HUES48 (cell line): ENCODE results near the gene MPZL1.
A peak's percentile ranks its signal among the peaks of the same experiment; 100 is the strongest.

Source experiments
- H3K27ac ChIP-seq: one replicate; pipeline ENCODE4 v1.7.0; 2013; ENCODE audit warnings: low read depth, low read length, inconsistent platforms
- H3K27me3 ChIP-seq: 2 replicates; pipeline ENCODE4 v1.6.1; 2013; ENCODE audit warnings: mild to moderate bottlenecking, low read length; ENCODE audit not compliant: control insufficient read depth, insufficient read depth
- H3K36me3 ChIP-seq: 2 replicates; pipeline ENCODE4 v1.6.1; 2013; ENCODE audit warnings: low read length; ENCODE audit not compliant: control insufficient read depth, insufficient read depth
- H3K4me1 ChIP-seq: 2 replicates; pipeline ENCODE4 v1.6.1; 2013; ENCODE audit warnings: mild to moderate bottlenecking, low read length; ENCODE audit not compliant: control insufficient read depth, insufficient read depth
- H3K4me3 ChIP-seq: 2 replicates; pipeline ENCODE4 v1.5.1; 2013; ENCODE audit warnings: mild to moderate bottlenecking, low read depth, low read length
- H3K9ac ChIP-seq: 2 replicates; pipeline ENCODE4 v1.6.1; 2013; ENCODE audit warnings: mild to moderate bottlenecking, low read depth, low read length, moderate library complexity
- H3K9me3 ChIP-seq: 2 replicates; pipeline ENCODE4 v1.6.1; 2013; ENCODE audit warnings: low read length; ENCODE audit not compliant: control insufficient read depth, insufficient read depth

MPZL1 gene

DNA sequence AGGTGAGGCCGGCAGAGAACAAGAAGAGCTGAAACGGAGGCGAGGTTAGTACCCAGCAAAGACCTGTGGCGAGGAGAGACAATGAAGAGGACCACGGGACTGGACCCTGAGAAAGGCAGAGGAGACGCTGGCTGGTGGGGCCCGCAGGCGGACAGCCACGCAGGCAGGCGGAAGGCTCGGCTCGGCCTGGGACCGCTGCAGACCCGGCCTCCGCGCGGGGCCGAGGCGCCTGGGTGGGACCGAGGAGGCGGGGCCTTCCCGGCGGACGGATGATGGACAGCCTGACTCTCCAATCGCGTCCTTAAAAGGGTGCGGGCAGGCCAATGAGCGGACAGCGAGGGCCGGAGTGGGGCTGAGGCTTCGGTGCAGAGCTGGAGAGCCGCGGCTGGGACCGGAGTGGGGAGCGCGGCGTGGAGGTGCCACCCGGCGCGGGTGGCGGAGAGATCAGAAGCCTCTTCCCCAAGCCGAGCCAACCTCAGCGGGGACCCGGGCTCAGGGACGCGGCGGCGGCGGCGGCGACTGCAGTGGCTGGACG, at the start of gene MPZL1:
Gene MPZL1 (plus strand): TSS at position 366 of the 535 bp plus-strand sequence. CDS start 170 bp downstream, outside the sequence.
- Histone ChIP-seq H3K4me1 (peaks cover 44% of the 10 kb centered on the region), H3K9ac (peak within 1 kb of the TSS; percentile 72), H3K36me3 (no peaks in the 10 kb centered on the region), H3K27ac (peak within 1 kb of the TSS; percentile 46), H3K9me3 (no peaks in the 10 kb centered on the region), H3K27me3 (0 out of 2 replicates have a peak, but pooled peaks cover 3% of the 10 kb centered on the region), H3K4me3 (peak within 1 kb of the TSS; percentile 86)

DNA sequence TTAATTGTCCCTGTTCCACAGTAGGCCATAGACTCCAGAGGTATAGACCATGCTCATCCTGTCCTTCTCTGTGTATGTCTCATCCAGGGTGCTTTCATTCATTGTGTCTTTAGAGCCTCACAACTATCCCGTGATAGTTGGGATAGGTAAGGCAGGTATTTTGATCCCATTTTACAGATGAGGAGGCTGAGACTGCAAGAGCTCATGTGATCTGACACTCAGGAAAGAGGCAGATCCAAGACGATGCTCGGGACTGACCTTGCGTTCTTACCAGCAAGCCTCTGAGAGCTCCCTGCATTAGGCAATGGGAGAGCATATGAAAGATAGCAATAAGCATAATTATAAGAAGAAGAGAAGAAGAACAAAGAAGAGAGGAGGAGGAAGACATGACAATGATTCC, 49.0 kb upstream of the MPZL1 start:
- H3K27me3 ChIP-seq, result no peaks in the 10 kb centered on the region
- no peaks in the 10 kb centered on the region for H3K36me3 ChIP-seq
- H3K4me1 ChIP-seq, result no peaks in the 10 kb centered on the region

DNA sequence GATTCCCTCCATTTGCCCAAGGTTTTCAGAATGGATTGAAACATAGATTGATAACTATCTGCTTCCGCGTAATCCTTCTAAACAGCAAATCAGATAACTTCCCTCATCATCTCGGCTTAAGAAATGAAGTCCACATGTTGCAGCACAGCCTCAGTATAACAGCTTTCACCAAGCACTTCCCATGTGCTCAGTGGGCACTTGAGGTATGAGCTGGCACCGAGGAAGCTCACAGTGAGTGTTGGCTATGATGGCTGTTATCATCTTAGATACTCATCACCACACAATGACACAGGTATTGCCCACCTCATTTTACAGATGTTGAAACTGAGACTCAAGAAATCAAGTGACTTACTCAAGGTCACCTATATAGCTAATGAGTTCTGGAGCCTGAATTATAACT, 48.5 kb upstream of the MPZL1 start:
- H3K4me3 ChIP-seq, result no peak overlapping the region
- no peaks in the 10 kb centered on the region for H3K27me3 ChIP-seq
- H3K27ac ChIP-seq, result no peak overlapping the region
- no peak overlapping the region for H3K9ac ChIP-seq
- H3K4me1 ChIP-seq, result no peaks in the 10 kb centered on the region
- no peaks in the 10 kb centered on the region for H3K36me3 ChIP-seq
- no peaks in the 10 kb centered on the region for H3K9me3 ChIP-seq

More for the DNA sequence above, 49.0 kb upstream of the MPZL1 start:
- H3K4me3 ChIP-seq, result no peak overlapping the region
- no peaks in the 10 kb centered on the region for H3K9me3 ChIP-seq
- H3K9ac ChIP-seq, result no peak overlapping the region
- H3K27ac ChIP-seq, result no peak overlapping the region

DNA sequence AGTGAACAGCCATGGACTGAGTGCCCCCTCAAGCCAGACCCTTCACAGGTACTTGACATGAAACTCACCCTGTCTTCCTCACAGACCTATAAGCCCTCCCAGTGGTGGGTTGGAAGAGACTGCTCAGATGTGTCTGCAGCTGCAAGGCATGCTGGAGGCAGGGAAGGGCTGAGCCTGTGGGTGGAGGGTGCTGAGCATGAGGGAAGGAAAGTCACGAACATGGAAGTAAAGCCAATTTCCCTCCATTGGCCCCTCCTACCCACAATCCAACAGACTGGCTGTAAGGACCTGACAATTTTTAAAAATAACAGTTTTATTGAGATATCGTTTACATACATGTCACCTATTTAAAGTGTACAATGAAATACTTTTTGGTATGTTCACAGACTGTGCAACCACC, 47.6 kb upstream of the MPZL1 start:
- no peak overlapping the region for H3K4me3 ChIP-seq
- no peak overlapping the region for H3K27ac ChIP-seq
- no peaks in the 10 kb centered on the region for H3K36me3 ChIP-seq
- no peak overlapping the region for H3K9ac ChIP-seq
- no peaks in the 10 kb centered on the region for H3K9me3 ChIP-seq
- H3K27me3 ChIP-seq, result no peaks in the 10 kb centered on the region
- no peaks in the 10 kb centered on the region for H3K4me1 ChIP-seq

DNA sequence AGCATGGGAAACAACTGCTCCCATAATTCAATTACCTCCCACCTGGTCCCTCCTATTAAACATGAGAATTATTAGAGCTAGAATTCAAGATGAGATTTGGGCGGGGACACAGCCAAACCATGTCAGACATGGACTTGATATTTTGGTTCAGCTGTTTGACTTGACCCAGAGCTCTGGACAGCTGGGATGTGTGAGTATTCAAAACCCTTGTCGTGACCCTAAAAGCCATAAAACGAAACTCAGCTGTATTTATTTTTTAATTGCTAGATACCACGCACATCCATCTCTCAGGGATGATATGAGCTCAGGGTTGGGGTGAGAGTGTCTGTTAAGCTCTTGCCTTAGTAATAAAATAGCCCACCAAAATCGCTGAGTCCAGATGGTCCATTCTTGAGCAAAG, 46.3 kb upstream of the MPZL1 start:
- H3K9me3 ChIP-seq, result no peaks in the 10 kb centered on the region
- no peak overlapping the region for H3K9ac ChIP-seq
- no peaks in the 10 kb centered on the region for H3K27me3 ChIP-seq
- no peak overlapping the region for H3K4me3 ChIP-seq
- no peaks in the 10 kb centered on the region for H3K36me3 ChIP-seq
- no peak overlapping the region for H3K27ac ChIP-seq
- H3K4me1 ChIP-seq, result no peaks in the 10 kb centered on the region

DNA sequence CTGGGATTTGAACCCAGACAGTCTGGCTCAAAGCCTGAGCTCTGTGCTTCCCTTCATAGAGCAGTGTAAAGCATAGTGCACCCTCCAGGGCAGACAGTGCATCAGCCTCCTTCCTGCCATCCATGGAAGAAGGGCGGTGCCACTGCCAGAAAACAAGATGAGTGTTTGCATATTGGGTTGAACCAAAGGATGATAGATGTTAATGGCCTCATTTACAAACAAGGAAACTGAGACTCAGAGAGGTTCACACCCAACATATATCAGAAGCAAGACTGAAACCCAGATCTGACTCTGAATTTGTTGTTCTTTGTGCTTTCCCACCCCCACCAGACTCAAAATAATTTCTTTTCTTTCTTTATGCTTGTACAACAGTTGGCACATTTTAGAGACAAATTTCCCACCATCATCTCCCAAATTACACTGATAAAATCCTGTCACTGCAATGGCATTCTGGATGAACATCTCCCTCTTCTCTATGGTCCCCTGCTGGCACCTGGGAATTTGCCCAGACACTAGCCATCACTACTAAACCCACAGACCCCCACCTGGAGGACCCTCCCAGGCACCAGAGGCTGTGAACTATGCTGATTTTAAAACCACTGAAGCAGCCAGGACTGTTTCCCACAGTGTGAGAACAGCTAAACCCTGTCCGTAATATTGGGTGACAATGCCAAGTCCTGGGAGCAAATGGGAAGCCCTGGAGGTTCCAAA, 45.4 kb upstream of the MPZL1 start:
- no peaks in the 10 kb centered on the region for H3K27me3 ChIP-seq
- no peak overlapping the region for H3K4me3 ChIP-seq
- H3K36me3 ChIP-seq, result no peaks in the 10 kb centered on the region

DNA sequence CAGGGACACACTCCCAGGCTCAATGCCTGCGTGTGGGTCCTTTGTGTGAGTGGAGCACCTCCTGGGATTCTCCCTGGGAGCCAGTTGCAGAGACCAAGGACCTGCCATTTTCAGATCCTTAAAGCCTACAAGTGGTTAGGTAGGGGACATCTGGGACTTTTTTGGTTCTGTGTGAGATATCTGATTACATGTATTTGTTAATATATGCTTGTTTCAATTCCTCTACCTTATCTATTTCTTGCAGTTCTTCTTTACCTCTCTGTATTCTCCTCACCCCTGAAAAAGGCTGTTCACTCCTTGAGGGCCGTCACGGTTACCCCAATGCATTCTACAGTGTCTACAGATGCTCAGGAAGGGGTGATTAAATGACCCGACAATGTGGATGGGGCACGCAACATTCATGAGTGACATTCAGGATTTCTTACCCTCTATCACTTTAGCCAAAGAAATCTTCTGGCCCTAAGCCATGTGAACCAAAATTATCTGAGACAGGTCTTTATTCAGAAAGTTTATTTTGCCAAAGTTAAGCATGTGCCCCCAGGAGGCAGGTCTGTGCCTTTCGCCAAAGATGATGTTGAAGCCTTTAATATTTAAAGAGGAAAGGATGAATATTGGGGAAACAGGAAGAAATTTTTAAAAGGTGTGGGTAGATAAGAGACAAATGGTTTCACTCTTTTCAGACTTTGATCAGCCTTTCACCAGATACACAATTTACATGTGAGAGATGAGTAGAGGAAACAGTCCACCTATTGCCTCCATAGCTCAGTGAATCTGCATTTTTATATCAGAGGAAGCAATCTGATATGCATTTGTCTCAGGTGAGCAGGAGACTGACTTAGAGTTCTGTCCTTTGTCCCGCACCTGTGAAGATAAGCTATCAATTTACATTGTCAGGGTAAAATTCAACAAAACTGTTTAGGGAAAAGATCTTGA, 44.6 kb upstream of the MPZL1 start:
- no peaks in the 10 kb centered on the region for H3K4me1 ChIP-seq

More for the DNA sequence above, 45.4 kb upstream of the MPZL1 start:
- no peak overlapping the region for H3K9ac ChIP-seq
- no peaks in the 10 kb centered on the region for H3K4me1 ChIP-seq
- H3K27ac ChIP-seq, result no peak overlapping the region
- no peaks in the 10 kb centered on the region for H3K9me3 ChIP-seq

DNA sequence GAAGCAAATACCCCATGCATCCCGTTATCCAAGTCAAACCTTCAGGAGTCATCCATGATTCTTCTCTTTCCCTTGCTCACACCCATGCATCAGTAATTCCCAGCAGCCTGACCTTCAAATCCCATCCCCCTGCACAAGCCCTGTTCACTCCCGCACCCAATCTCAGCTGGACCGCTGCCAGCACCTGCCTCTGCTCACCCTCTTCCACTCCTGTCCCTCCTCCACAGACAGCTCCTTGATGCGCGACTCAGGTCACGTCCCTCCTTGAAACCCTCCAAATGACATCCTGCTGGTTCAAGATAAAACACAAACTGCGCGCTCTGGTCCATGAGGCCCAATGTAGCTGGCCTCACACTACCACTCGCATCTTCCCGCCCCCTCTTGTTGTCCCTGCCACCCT, 43.4 kb upstream of the MPZL1 start:
- Histone ChIP-seq H3K27ac (no peak overlapping the region), H3K36me3 (no peaks in the 10 kb centered on the region)

More for the DNA sequence above, 44.6 kb upstream of the MPZL1 start:
- H3K27ac ChIP-seq, result no peak overlapping the region
- H3K27me3 ChIP-seq, result no peaks in the 10 kb centered on the region
- no peak overlapping the region for H3K9ac ChIP-seq
- no peaks in the 10 kb centered on the region for H3K9me3 ChIP-seq
- no peaks in the 10 kb centered on the region for H3K36me3 ChIP-seq
- H3K4me3 ChIP-seq, result no peak overlapping the region

DNA sequence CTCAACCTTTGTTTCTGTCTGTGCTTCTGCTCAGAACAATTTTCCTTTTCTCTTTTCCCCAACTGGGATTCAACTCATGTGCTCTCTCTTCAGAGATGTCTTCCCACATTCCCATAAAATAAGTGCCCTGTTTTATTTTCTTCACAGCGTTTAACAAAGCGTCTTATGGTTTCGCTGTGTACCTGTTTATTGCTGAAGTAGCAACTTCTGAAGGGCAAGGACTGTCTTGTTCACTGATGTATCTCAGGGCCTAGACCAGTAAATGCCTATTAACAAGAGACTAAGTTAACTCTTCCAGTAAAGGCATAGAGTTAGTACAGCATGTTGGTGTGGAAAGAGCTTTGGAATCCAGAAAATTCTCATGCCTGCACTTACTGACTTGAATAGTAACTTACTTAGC, 42.9 kb upstream of the MPZL1 start:
- Histone ChIP-seq H3K36me3 (no peaks in the 10 kb centered on the region), H3K4me3 (no peak overlapping the region), H3K27me3 (no peaks in the 10 kb centered on the region), H3K4me1 (peaks cover 3% of the 10 kb centered on the region; the same call in 1 of the 2 replicates), H3K9me3 (no peaks in the 10 kb centered on the region), H3K9ac (no peak overlapping the region), H3K27ac (no peak overlapping the region)

More for the DNA sequence above, 43.4 kb upstream of the MPZL1 start:
- no peaks in the 10 kb centered on the region for H3K9me3 ChIP-seq
- no peak overlapping the region for H3K4me3 ChIP-seq
- no peaks in the 10 kb centered on the region for H3K4me1 ChIP-seq
- no peak overlapping the region for H3K9ac ChIP-seq
- no peaks in the 10 kb centered on the region for H3K27me3 ChIP-seq

DNA sequence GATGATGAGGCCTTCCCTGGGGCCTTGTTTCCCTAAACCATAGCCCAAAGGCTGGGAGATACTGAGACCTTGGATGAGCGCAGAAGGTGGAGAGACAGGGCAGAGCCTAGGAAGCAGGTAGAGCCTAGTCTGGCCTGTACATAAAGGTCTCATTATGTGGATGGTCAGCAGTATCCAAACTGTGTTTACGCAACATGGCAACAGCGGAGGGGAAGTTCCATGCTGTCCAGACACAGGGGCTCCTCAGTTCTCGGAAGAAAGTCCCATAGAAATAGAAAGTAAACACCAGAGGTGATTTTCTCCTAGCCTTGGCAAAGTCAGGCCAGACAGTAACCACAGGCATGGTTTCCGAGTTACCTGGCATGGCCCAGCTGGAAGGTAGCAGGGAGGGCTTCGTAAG, 42.1 kb upstream of the MPZL1 start:
- Histone ChIP-seq H3K4me1 (peaks cover 9% of the 10 kb centered on the region), H3K9me3 (no peaks in the 10 kb centered on the region), H3K36me3 (no peaks in the 10 kb centered on the region), H3K4me3 (no peak overlapping the region), H3K9ac (no peak overlapping the region), H3K27me3 (no peaks in the 10 kb centered on the region), H3K27ac (no peak overlapping the region)

DNA sequence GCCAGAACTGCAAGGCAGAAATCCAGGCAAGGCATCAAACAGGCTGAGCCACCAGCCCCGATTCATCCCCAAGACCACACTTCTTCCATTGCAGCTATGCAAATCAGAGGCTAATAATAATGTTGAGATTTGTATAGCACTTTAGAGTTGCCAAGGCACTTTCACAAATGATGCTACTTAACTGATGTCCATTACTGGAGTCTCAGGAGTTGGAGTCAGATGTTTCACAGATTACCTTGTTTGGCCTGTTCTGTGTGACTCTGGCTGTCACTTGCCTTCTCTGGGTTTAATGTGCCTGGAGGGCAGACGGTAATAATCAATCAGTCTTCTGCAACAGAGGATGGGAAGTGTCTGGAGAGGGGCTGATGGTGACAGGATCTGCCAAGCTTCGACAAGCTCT, 40.8 kb upstream of the MPZL1 start:
- no peak overlapping the region for H3K9ac ChIP-seq
- no peak overlapping the region for H3K27ac ChIP-seq
- no peaks in the 10 kb centered on the region for H3K27me3 ChIP-seq
- H3K4me1 ChIP-seq, result peaks cover 18% of the 10 kb centered on the region
- no peaks in the 10 kb centered on the region for H3K36me3 ChIP-seq
- H3K4me3 ChIP-seq, result no peak overlapping the region
- no peaks in the 10 kb centered on the region for H3K9me3 ChIP-seq
